ENCODE data around the gene TRABD2B.

Gene TRABD2B

DNA sequence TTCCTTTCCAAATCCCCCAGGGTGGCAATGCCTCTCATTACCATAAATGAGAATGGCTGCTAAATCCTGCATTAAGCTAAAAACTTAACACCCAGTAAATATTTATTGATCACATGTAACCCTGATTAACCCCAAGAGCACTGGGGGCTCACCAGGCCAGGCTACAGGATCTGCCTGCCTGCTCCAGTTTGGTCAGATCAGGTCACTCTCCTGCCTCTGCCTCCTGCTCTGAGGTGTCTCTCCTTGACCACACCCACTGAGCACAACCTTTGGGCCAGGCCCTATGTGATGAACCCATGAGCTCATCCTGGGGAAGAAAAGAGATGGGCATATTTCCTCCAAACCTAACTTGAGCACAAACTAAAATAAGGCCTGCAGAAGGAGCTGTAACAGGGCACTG, 93.5 kb downstream of the TRABD2B start:
- FAIRE-seq, result no peak

- FAIRE-seq, result no peak
Observed at GRCh38 chr1:47901001-47901575, 96.1 kb downstream of the TRABD2B start.

DNA sequence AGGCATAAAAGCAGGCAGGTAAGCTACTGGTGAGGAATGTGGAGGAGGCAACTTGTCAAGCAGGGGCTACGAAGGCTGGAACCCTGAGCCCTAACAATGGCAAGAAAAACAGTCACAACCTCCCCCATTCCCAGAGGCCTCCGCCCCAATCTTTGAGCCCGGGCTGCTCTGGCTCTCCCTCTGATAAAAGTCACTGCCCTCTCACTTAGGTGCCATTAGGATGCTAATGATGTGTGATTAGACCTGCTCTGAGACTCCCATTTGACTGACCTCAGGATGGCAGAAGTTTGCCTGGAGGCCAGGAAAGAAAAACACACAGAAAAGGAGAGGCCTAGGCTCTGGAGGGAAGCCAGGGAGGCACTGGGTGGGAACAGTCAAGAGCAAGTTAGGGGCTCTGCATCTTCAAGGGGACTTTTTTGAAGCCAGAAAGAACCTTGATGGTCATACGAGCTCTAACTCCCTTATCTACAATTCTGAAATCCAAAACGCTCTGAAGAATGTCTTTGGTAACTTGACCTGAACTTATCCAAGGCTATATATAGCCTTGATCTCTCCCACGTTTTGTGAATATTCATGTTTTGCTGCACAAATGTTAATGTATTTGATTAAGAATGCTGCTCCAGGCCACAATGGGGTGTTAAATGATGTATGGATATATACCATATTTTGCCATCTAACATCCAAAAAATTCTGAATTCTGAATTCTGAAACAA, 98.9 kb downstream of the TRABD2B start:
- no peak for FAIRE-seq

- FAIRE-seq, result no peak
Observed at GRCh38 chr1:47895279-47896125, 101.7 kb downstream of the TRABD2B start.

- FAIRE-seq, result no peak
Observed at GRCh38 chr1:47894410-47895278, 102.5 kb downstream of the TRABD2B start.

DNA sequence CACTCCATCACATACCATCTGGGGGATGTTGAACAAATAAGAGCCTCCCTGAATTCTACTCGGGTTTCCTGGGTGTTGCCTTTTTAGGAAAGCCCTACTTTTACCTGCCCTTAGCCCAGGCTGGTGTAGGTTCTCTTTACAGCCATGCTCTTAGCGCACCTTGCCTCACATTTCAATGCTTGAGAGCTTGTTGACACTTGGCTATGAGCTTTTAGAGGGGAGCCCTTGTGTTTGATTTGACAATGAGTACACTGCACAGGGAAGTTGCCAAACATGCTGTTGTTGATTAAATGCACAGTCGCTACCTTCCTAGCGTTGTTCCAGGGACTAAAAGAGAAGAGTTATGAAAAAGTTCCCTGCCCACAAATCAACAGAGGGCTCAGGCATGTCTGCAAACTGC, 103.8 kb downstream of the TRABD2B start:
- FAIRE-seq, result no peak

DNA sequence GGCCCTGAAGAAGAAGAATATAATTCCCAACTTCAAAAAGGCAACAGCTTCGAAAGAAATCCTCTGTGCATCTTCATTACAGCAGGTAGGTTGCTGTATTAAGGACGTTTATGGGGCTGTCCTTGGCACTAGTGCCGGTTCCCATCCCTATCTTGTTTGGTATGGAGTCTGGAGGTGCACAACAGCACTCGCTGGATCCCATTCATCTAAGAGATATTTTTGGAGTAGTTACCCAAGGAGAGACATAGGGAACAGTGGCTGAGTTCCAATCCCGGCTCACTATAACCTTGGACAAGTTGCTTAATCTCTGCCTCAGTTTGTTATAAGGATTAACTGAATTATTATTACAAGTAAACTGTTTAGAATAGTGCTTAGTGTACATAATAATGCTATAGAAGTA, 106.4 kb downstream of the TRABD2B start:
- no peak for FAIRE-seq

DNA sequence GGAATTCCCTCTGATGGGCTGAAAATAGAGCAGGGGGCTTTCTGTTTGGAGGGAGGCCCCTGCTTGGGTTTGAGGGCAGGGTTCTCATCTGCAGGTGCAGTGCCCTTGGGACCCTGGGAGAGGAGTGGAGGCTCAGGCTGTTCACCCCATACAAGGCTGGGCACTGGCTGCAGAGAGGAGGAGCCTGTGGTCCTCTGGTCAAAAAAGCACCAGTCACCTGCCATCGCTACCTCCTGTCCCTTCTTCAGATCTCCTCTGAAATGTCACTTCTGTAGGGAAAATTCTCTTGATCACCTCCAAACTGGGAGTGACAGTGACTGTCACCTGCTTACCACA, 108.9 kb downstream of the TRABD2B start:
- no peak for FAIRE-seq

- no peak for FAIRE-seq
Observed at GRCh38 chr1:47887475-47888293, 109.5 kb downstream of the TRABD2B start.

GRCh38 chr1:47887060-47887459, 110.1 kb downstream of the TRABD2B start:
- FAIRE-seq, result no peak

- no peak for FAIRE-seq
Observed at GRCh38 chr1:47886141-47886540, 111.0 kb downstream of the TRABD2B start.

DNA sequence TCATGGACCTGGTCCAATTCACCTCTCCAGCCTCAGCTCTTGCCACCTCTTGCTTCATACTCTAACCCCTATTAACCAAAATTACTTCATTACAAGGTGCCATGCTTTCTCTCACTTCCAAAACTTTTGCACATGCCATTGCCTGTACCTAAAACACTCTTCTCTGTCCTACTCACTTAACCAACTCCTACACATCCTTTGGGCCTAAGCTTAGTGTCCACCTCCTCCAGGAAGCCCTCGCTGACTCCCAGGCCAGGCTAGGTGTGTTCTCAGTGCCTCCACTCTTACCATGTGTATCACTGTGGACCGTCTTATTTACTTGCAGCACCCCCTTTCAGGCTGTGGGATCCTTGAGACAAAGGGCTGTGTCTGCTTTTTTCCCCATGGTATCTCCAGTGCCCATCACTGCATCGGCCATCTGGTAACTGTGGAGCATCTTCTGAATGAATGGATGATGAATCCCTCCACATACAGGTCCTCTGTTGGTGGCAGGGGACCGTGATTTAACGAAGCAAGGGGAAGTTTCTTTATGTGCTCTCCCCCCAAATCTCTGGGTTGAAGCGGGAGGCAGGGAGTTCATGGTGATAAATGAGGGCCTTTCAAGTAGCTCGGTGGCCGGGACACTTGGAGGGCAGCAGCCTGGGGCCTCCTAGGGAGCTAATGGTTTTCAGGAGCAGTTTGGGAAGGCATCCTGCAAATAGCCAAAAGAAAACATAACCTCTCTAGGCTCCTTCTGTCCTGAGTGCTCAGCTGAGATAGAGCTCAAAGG, 111.9 kb downstream of the TRABD2B start:
- FAIRE-seq, result no peak

DNA sequence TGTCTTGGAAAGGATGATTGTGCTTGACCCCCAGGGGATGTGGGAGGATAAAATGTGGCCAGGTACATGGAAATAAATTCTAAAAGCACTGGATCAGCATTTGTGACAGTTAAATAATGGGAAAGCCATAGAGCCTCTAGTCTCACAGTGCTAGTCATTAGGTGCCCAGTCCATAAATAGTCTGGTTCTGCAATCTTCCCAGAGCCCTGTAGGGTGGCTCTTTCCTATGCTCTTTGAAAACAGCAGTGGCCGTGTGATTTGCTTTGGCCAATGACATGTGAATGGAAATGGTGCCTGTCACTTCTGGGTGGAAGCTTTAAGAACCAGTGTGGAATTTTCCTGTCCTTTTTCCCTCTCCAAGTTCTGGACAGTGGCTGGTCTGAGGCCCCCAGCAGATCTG, 113.2 kb downstream of the TRABD2B start:
- no peak for FAIRE-seq

- no peak for FAIRE-seq
Observed at GRCh38 chr1:47881505-47882442, 115.4 kb downstream of the TRABD2B start.

DNA sequence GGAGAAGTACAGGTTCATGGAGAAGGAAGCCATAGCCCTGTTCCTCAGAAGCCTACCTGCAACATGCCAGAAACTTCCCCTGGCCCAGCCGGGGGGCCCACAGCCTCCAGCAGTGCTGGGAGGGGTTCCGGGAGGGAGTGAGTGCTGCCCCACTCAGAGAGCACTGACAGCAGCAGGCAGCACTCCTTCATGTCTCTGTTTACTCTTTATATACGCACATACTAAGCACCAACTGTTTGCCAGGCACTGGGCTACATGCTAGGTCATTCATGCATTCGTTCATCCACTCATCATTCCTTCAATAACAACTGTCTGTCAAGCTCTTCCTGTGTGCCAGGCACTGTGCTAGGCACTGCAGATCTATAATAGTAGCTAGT, 120.6 kb downstream of the TRABD2B start:
- no peak for FAIRE-seq

- FAIRE-seq, result no peak
Observed at GRCh38 chr1:47875831-47876586, 121.2 kb downstream of the TRABD2B start.

DNA sequence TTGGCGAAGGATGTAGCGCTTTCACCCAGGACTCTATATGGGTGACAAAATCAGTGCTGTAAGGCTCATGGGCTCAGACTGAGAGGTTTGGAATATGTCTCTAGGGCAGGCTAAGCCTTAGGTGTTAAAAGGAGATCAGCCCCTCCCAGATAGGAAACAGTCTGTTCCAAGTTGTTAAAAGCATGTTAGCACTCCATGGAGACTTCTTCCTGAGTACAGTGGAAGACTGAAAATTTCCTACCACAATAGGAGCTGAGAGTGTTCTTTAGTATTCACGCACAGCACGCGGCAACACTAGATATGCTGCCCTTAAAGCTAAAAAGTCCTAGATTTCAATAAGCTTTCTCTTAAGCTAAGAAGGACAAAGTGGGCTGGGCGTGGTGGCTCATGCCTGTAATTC, 122.1 kb downstream of the TRABD2B start:
- FAIRE-seq, result no peak

GRCh38 chr1:47873337-47873736, 123.8 kb downstream of the TRABD2B start:
- FAIRE-seq, result no peak

- no peak for FAIRE-seq
Observed at GRCh38 chr1:47872886-47873285, 124.3 kb downstream of the TRABD2B start.

Measured in islet of Langerhans (tissue), 1 donor.